ENCODE results near the gene BRSK2. TPM values are rescaled to one million over a fixed set of nuclear protein-coding genes. Genes with fewer than 3 reads are reported as not detected.
A peak's percentile ranks its signal among the peaks of the same experiment; 100 is the strongest.

The BRSK2 gene
- total RNA-seq, 1 donor from 2014 or later: 0.75 TPM

- Histone ChIP-seq H3K27me3 (ENCODE audit: control insufficient read depth, insufficient read depth, low read length) (peaks cover 2% of the 10 kb centered on the region), H3K36me3 (ENCODE audit: control insufficient read depth, insufficient read depth, low read length) (no peaks in the 10 kb centered on the region)
- TF ChIP-seq, protein P1, sequence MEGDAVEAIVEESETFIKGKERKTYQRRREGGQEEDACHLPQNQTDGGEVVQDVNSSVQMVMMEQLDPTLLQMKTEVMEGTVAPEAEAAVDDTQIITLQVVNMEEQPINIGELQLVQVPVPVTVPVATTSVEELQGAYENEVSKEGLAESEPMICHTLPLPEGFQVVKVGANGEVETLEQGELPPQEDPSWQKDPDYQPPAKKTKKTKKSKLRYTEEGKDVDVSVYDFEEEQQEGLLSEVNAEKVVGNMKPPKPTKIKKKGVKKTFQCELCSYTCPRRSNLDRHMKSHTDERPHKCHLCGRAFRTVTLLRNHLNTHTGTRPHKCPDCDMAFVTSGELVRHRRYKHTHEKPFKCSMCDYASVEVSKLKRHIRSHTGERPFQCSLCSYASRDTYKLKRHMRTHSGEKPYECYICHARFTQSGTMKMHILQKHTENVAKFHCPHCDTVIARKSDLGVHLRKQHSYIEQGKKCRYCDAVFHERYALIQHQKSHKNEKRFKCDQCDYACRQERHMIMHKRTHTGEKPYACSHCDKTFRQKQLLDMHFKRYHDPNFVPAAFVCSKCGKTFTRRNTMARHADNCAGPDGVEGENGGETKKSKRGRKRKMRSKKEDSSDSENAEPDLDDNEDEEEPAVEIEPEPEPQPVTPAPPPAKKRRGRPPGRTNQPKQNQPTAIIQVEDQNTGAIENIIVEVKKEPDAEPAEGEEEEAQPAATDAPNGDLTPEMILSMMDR (IDR thresholded peaks at IDR 0.05; ENCODE audit: insufficient read depth, low read length, poor library complexity, severe bottlenecking): no peak
Observed at GRCh38 chr11:1377231-1377780, 12.4 kb upstream of the BRSK2 start.

GRCh38 chr11:1381793-1382425 is 7.8 kb upstream of the BRSK2 start:
- H3K36me3 ChIP-seq (ENCODE audit: control insufficient read depth, insufficient read depth, low read length): no peaks in the 10 kb centered on the region
- no peak overlapping the region for H3K4me3 ChIP-seq (ENCODE audit: low read depth, low read length)
- peaks cover 4% of the 10 kb centered on the region for H3K27me3 ChIP-seq (ENCODE audit: control insufficient read depth, insufficient read depth, low read length)
- TF ChIP-seq, protein P1 (IDR thresholded peaks at IDR 0.05; ENCODE audit: insufficient read depth, low read length, poor library complexity, severe bottlenecking): no peak
- DNase-seq (ENCODE audit: low read depth): no peak

More at GRCh38 chr11:1377231-1377780, 12.4 kb upstream of the BRSK2 start:
- no peak for DNase-seq (ENCODE audit: low read depth)
- no peak overlapping the region for H3K4me3 ChIP-seq (ENCODE audit: low read depth, low read length)

GRCh38 chr11:1382429-1382828 is 7.3 kb upstream of the BRSK2 start:
- Histone ChIP-seq H3K36me3 (ENCODE audit: control insufficient read depth, insufficient read depth, low read length) (no peaks in the 10 kb centered on the region), H3K27me3 (ENCODE audit: control insufficient read depth, insufficient read depth, low read length) (peaks cover 6% of the 10 kb centered on the region), H3K4me3 (ENCODE audit: low read depth, low read length) (no peak overlapping the region)
- TF ChIP-seq, protein P1 (IDR thresholded peaks at IDR 0.05; ENCODE audit: insufficient read depth, low read length, poor library complexity, severe bottlenecking): no peak
- no peak for DNase-seq (ENCODE audit: low read depth)

DNA sequence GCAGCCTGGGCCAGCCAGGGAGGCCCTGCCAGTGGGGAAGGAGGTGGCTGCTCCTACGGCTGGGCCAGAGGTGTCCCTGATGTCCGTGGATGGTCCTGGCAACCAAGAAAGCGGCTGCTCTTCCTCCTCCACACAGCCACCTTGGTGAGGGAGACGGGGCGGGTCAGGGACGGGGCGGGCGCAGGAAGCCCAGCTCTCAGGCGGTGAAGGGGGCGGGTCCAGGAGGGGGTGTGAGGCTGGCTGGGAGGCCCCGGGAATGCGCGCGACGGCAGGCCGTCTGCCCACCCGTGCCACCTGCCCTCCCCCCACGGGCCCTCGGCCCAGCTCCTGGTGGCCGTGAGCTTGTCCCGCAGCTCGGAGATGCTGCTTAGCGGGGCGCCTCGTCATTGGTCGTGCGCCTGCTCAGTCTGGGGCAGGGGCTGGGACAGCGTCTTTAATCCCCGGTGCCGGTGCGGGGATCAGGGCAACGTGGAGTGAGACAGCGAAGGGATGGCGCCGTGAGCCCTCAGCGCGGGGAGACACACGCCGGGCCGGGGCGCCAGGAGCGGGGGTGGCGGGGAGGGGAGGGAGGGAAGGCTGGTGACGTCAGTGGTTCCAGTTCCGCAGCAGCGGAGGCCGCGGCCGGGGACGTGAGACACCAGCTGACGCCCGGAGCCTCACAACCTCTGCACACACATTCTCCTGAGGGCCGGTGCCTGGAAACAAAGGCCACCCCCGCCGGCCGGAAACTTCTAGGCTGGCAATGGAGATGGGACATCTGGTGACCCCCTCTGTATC is 6.7 kb upstream of the BRSK2 start:
- no peak for DNase-seq (ENCODE audit: low read depth)
- peaks cover 11% of the 10 kb centered on the region for H3K27me3 ChIP-seq (ENCODE audit: control insufficient read depth, insufficient read depth, low read length)
- H3K36me3 ChIP-seq (ENCODE audit: control insufficient read depth, insufficient read depth, low read length): no peaks in the 10 kb centered on the region
- TF ChIP-seq, protein P1 (IDR thresholded peaks at IDR 0.05; ENCODE audit: insufficient read depth, low read length, poor library complexity, severe bottlenecking): no peak
- H3K4me3 ChIP-seq (ENCODE audit: low read depth, low read length): peak overlapping the region; percentile 45

DNA sequence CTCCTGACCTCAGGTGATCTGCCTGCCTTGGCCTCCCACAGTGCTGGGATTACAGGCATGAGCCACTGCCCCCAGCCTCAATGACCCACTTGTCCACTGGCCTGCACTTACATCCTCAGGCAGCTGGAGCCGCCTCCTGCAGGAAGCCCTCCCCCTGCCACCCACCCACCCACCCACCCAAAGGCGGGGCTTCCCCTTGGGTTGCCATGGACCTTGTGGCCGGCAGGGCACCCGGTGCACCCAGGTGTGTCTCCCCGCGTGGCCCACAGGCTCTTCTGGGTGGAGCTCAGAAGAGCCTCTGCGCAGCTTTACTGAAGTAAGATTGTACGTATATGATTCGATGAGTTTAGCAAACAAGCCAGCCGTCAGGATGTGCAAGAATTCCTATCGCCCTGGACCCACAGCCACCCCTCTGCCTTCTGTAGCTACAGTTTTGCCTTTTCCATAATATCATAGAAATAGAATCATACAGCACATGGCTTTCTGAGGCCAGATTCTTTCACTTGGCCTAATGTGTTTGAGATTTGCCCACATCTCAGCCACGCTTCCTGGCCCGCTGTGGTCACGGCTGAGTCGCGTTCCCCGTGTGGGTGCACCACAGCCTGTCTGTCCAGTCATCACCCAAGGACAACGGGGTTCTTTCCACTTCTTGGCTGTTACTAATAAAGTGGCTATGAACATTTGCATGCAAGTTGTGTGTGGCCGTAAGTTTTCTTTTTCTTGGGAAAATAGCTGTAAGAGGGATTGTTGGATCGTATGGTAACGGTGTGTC is 5.3 kb upstream of the BRSK2 start:
- TF ChIP-seq, protein P1 (IDR thresholded peaks at IDR 0.05; ENCODE audit: insufficient read depth, low read length, poor library complexity, severe bottlenecking): no peak
- no peak overlapping the region for H3K4me3 ChIP-seq (ENCODE audit: low read depth, low read length)
- DNase-seq (ENCODE audit: low read depth): no peak
- H3K27me3 ChIP-seq (ENCODE audit: control insufficient read depth, insufficient read depth, low read length): peaks cover 25% of the 10 kb centered on the region
- H3K36me3 ChIP-seq (ENCODE audit: control insufficient read depth, insufficient read depth, low read length): no peaks in the 10 kb centered on the region
